ENCODE data around the gene MED26.

The MED26 gene

GRCh38 chr19:16531380-16531669 lies 96.7 kb downstream of the MED26 start:
- no peak for DNase-seq

- no peak for DNase-seq
Observed at GRCh38 chr19:16530540-16531379, 97.2 kb downstream of the MED26 start.

- no peak for DNase-seq
Observed at GRCh38 chr19:16529466-16530144, 98.4 kb downstream of the MED26 start.

GRCh38 chr19:16527971-16528521 lies 100.0 kb downstream of the MED26 start:
- peak; percentile 20 for DNase-seq

GRCh38 chr19:16527334-16527935 lies 100.6 kb downstream of the MED26 start:
- DNase-seq = no peak

GRCh38 chr19:16525751-16526481 lies 102.1 kb downstream of the MED26 start:
- DNase-seq = no peak

- no peak for DNase-seq
Observed at GRCh38 chr19:16524991-16525734, 102.8 kb downstream of the MED26 start.
